Right ventricle myocardium inferior (tissue), 1 donor: ENCODE data around the gene PDE4D. TPM values are rescaled to one million over a fixed set of nuclear protein-coding genes. Genes with fewer than 3 reads are reported as not detected.

Experiments
- ATAC-seq: fragments of 200-7000 bp; cut with Tn5 transposase; one replicate; pipeline ENCODE4 v1.9.1; 2020; ENCODE audit warnings: mild to moderate bottlenecking, moderate library complexity
- DNase-seq: peaks from one replicate; pipeline ENCODE4 v3.0.0; 2021; ENCODE audit errors: missing footprints
- intact Hi-C: fragments of 100-400 bp; cut with DNase I; formaldehyde crosslinking; loops from one replicate; pipeline ENCODE4 v1.11.0; 2022
- total RNA-seq: library from RNA; stranded (reverse); fragmentation: NEBNext Ultra II Directional; extraction: Animal tissue kit (Norgen Biotek cat#: 25700); gene quantifications from one replicate; pipeline ENCODE4 v1.2.1, GENCODE V29; 2021
- donor health status: DM: no; HTN: yes; CAD: no; lungs with severe emphysema.

The PDE4D gene
- total RNA-seq, 1 donor from 2014 or later: 36.7 TPM

GRCh38 chr5:59727186-59727585 lies 166.3 kb downstream of the PDE4D start:
- no peak for ATAC-seq
- intact Hi-C loops: no loop called here
- no peak for DNase-seq

GRCh38 chr5:59725392-59725767 lies 168.1 kb downstream of the PDE4D start:
- no peak for DNase-seq
- intact Hi-C loops: no loop called here
- ATAC-seq: no peak

- no peak for ATAC-seq
- DNase-seq: no peak
- intact Hi-C loops: no loop called here
Measured at GRCh38 chr5:59724482-59725391, 168.8 kb downstream of the PDE4D start.

- intact Hi-C loops: no loop called here
- ATAC-seq: no peak
Measured at GRCh38 chr5:59722874-59723273, 170.7 kb downstream of the PDE4D start.

GRCh38 chr5:59721741-59722140 lies 171.8 kb downstream of the PDE4D start:
- intact Hi-C loops: no loop called here
- ATAC-seq (no peak), DNase-seq (no peak)

More at GRCh38 chr5:59722874-59723273, 170.7 kb downstream of the PDE4D start:
- DNase-seq: no peak

- DNase-seq (no peak), ATAC-seq (no peak)
- intact Hi-C loops: no loop called here
Measured at GRCh38 chr5:59720063-59720462, 173.5 kb downstream of the PDE4D start.

GRCh38 chr5:59716966-59717500 lies 176.5 kb downstream of the PDE4D start:
- DNase-seq: no peak
- intact Hi-C loops: no loop called here
- ATAC-seq: no peak

GRCh38 chr5:59716029-59716428 lies 177.5 kb downstream of the PDE4D start:
- ATAC-seq: no peak
- no peak for DNase-seq

GRCh38 chr5:59715228-59715627 lies 178.3 kb downstream of the PDE4D start:
- intact Hi-C loops: no loop called here

More at GRCh38 chr5:59716029-59716428, 177.5 kb downstream of the PDE4D start:
- intact Hi-C loops: no loop called here

GRCh38 chr5:59713498-59713844 lies 180.1 kb downstream of the PDE4D start:
- DNase-seq: peak; percentile 44
- intact Hi-C loops: no loop called here
- no peak for ATAC-seq

More at GRCh38 chr5:59715228-59715627, 178.3 kb downstream of the PDE4D start:
- no peak for ATAC-seq
- DNase-seq: no peak

GRCh38 chr5:59712836-59713497 lies 180.6 kb downstream of the PDE4D start:
- ATAC-seq: no peak
- intact Hi-C loops: no loop called here
- no peak for DNase-seq

- intact Hi-C loops: no loop called here
- DNase-seq (no peak), ATAC-seq (no peak)
Measured at GRCh38 chr5:59711310-59711709, 182.2 kb downstream of the PDE4D start.

- intact Hi-C loops: no loop called here
- ATAC-seq (no peak), DNase-seq (no peak)
Measured at GRCh38 chr5:59709846-59710245, 183.7 kb downstream of the PDE4D start.

GRCh38 chr5:59709346-59709821 lies 184.1 kb downstream of the PDE4D start:
- no peak for DNase-seq
- ATAC-seq: no peak
- intact Hi-C loops: no loop called here

GRCh38 chr5:59704936-59705335 lies 188.6 kb downstream of the PDE4D start:
- intact Hi-C loops: no loop called here

GRCh38 chr5:59703789-59704188 lies 189.7 kb downstream of the PDE4D start:
- no peak for ATAC-seq
- intact Hi-C loops: no loop called here

More at GRCh38 chr5:59704936-59705335, 188.6 kb downstream of the PDE4D start:
- DNase-seq: no peak
- ATAC-seq: no peak

GRCh38 chr5:59698207-59699178 lies 195.0 kb downstream of the PDE4D start:
- intact Hi-C loops: no loop called here
- DNase-seq (no peak), ATAC-seq (no peak)

More at GRCh38 chr5:59703789-59704188, 189.7 kb downstream of the PDE4D start:
- no peak for DNase-seq

GRCh38 chr5:59694411-59694810 lies 199.1 kb downstream of the PDE4D start:
- intact Hi-C loops: no loop called here
- ATAC-seq (no peak), DNase-seq (no peak)
